Activated CD4-positive, alpha-beta memory T cell treated with anti-CD3 and anti-CD28 coated beads, Interleukin-2, amount 10 ng/mL, durations not matched to agents 7 days and 5 days (primary cell): Measurements from ENCODE around the gene ADIPOR2. TPM values are rescaled to one million over a fixed set of nuclear protein-coding genes. Genes with fewer than 3 reads are reported as not detected.
A peak's percentile ranks its signal among the peaks of the same experiment; 100 is the strongest.

ENCODE experiments used
- CTCF ChIA-PET: fragments of 350-600 bp; sonication (Branson Sonifier 250); formaldehyde crosslinking; loops from one replicate; lab custom pipeline; 2021; ENCODE audit warnings: antibody characterized with exemption, inconsistent platforms; lab: Charles Lee
- POLR2A ChIA-PET: fragments of 350-600 bp; sonication (Branson Sonifier 250); formaldehyde crosslinking; loops from one replicate; lab custom pipeline; 2021; ENCODE audit warnings: antibody characterized with exemption; lab: Charles Lee
- DNase-seq: peaks from one replicate; pipeline ENCODE4 v3.0.0-alpha.2; 2020
- H3K27ac Mint-ChIP-seq: one replicate; pipeline ENCODE4 v1.8.0; 2021; ENCODE audit warnings: mild to moderate bottlenecking, mixed read lengths
- H3K27me3 Mint-ChIP-seq: one replicate; pipeline ENCODE4 v1.8.0; 2021; ENCODE audit warnings: mixed read lengths
- H3K36me3 Mint-ChIP-seq: one replicate; pipeline ENCODE4 v1.8.0; 2021; ENCODE audit warnings: low read depth, mixed read lengths
- H3K4me1 Mint-ChIP-seq: one replicate; pipeline ENCODE4 v1.8.0; 2021; ENCODE audit warnings: mixed read lengths
- H3K4me3 Mint-ChIP-seq: one replicate; pipeline ENCODE4 v1.8.0; 2021; ENCODE audit warnings: mild to moderate bottlenecking, mixed read lengths
- H3K9me3 Mint-ChIP-seq: one replicate; pipeline ENCODE4 v1.8.0; 2021; ENCODE audit warnings: mixed read lengths
- total RNA-seq, 2 experiments: library from RNA; stranded (reverse); gene quantifications; one replicate each; pipeline ENCODE4 v1.2.3, GENCODE V29; 2021

ADIPOR2 gene
- total RNA-seq, result 10 to 100 TPM; 63.8 to 71.8 TPM

GRCh38 chr12:1690578-1691122, at the start of gene ADIPOR2:
Gene ADIPOR2 (plus strand): TSS chr12:1691070. CDS start chr12:1754344, 63,274 bp downstream.
- ChIA-PET CTCF (interaction anchor here (1.1 to 2.1 kb wide), 6 partner anchors 23 to 249 kb away, joined by 3 to 8 read pairs (median 6); no protein-coding TSS in a partner anchor), POLR2A (interaction anchor here (0.7 to 3.8 kb wide), 14 partner anchors 9 to 373 kb away, joined by 3 to 23 read pairs (median 4); no protein-coding TSS in a partner anchor)
- no peaks in the 10 kb centered on the region for H3K27me3 Mint-ChIP-seq
- H3K9me3 Mint-ChIP-seq, result no peaks in the 10 kb centered on the region
- H3K36me3 Mint-ChIP-seq, result peaks cover 17% of the 10 kb centered on the region
- DNase-seq, result peak; percentile 94
- peak within 1 kb of the TSS; percentile 98 for H3K4me3 Mint-ChIP-seq
- H3K4me1 Mint-ChIP-seq, result peaks cover 43% of the 10 kb centered on the region
- peak within 1 kb of the TSS; percentile 84 for H3K27ac Mint-ChIP-seq

DNA sequence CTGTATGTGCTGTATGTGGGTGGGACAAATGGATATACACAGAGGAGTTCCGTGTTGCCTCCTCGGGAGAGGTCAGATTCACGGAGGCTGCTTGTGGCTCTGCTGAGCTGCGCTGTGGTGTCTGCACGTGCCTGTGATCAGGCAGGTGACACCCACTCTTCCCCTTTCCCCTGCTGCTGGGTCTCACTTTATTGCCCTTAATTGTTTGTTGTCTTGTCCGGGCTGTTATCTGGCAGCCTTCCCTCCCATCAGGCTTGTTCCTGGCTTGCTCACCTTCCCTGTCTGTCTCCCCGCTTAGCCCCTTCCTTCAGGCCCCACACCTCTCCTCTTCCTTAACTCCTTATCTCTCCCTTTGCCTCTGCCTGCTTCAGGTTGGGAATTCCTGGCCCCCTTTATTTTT, 48.4 kb upstream of the ADIPOR2 start:
- Mint-ChIP-seq H3K4me1 (peaks cover 32% of the 10 kb centered on the region), H3K9me3 (no peaks in the 10 kb centered on the region), H3K27ac (no peak overlapping the region), H3K27me3 (peaks cover 2% of the 10 kb centered on the region), H3K4me3 (no peak overlapping the region), H3K36me3 (no peaks in the 10 kb centered on the region)
- no peak for DNase-seq
- ChIA-PET CTCF (interaction anchor here (2.4 to 2.8 kb wide), 2 partner anchors 10 to 148 kb away, joined by 12 read pairs; no protein-coding TSS in a partner anchor), POLR2A (interaction anchor here (1.1 kb wide), 1 partner anchor 49 kb away, joined by 3 read pairs; the partner anchor contains the start of gene ADIPOR2)

DNA sequence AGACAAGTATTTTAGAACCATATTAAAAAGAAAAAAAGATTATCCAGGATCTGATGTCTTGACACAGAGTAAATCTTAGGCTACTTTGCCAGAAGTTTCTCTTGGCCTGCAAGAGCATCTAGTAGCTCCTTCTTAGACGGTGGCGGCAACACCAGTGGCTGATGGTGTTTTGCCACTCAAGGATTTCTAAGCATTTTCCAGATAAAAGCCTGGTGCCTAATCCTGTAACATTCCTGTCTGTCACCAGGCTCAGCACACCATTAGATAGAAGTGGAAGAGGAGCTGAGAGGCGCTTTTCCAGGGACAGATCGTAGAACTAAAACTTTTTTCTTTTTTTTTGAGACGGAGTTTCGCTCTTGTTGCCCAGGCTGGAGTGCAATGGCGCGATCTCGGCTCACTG, 47.8 kb upstream of the ADIPOR2 start:
- H3K4me1 Mint-ChIP-seq, result peaks cover 32% of the 10 kb centered on the region
- DNase-seq, result no peak
- CTCF ChIA-PET, result interaction anchor here (2.4 to 2.8 kb wide), 4 partner anchors 8 to 297 kb away, joined by 6 to 14 read pairs (median 12); no protein-coding TSS in a partner anchor
- H3K4me3 Mint-ChIP-seq, result no peak overlapping the region
- H3K9me3 Mint-ChIP-seq, result no peaks in the 10 kb centered on the region
- peaks cover 2% of the 10 kb centered on the region for H3K27me3 Mint-ChIP-seq
- no peaks in the 10 kb centered on the region for H3K36me3 Mint-ChIP-seq
- H3K27ac Mint-ChIP-seq, result no peak overlapping the region
- POLR2A ChIA-PET, result interaction anchor here (1.1 kb wide), 1 partner anchor 48 kb away, joined by 3 read pairs; the partner anchor contains the start of gene ADIPOR2

DNA sequence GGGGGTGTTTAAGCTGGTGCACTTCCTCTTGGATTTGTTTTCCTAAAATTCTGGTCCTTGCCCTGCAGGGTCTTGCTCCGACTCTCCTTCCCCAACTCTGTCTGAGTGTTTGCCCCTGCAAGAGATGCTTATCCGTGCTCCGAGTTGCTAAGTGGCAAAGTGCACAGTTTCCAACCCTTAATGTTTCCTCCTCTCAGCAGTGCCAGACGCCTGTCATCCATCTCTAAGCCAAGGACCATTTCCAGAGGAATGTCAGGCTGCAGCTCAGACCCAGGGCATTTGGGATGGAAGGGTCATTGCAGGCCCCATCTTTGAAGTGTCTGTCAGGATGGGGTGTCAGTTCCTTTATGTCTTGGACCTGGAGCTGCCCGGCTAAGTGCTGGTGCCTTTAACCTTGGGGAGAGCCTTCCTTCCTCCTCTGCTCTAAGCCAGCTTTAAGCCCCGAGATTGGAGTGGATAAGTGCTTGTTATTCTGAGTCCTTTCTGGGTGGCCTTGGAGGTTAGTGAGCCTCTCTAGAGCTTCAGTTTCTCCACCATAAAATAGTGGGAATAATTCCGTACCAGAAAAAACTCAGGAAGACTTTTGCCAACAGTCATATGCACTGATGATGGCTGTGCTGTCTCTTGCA, 46.9 kb upstream of the ADIPOR2 start:
- CTCF ChIA-PET, result interaction anchor here (2.4 to 2.8 kb wide), 4 partner anchors 9 to 296 kb away, joined by 6 to 14 read pairs (median 12); no protein-coding TSS in a partner anchor
- Mint-ChIP-seq H3K36me3 (no peaks in the 10 kb centered on the region), H3K4me3 (no peak overlapping the region), H3K27ac (no peak overlapping the region), H3K4me1 (peaks cover 32% of the 10 kb centered on the region), H3K9me3 (no peaks in the 10 kb centered on the region), H3K27me3 (peaks cover 12% of the 10 kb centered on the region)
- no peak for DNase-seq
- POLR2A ChIA-PET, result interaction anchor here (1.1 kb wide), 1 partner anchor 47 kb away, joined by 3 read pairs; the partner anchor contains the start of gene ADIPOR2

GRCh38 chr12:1644534-1645438, 46.1 kb upstream of the ADIPOR2 start:
- ChIA-PET CTCF (interaction anchor here (2.4 to 2.8 kb wide), 4 partner anchors 8 to 295 kb away, joined by 6 to 14 read pairs (median 12); no protein-coding TSS in a partner anchor), POLR2A (interaction anchor here (0.8 kb wide), 1 partner anchor 146 kb away, joined by 3 read pairs; no protein-coding TSS in a partner anchor)
- no peaks in the 10 kb centered on the region for H3K9me3 Mint-ChIP-seq
- H3K27ac Mint-ChIP-seq, result no peak overlapping the region
- H3K4me1 Mint-ChIP-seq, result peaks cover 32% of the 10 kb centered on the region
- H3K4me3 Mint-ChIP-seq, result no peak overlapping the region
- H3K36me3 Mint-ChIP-seq, result no peaks in the 10 kb centered on the region
- DNase-seq, result no peak
- peaks cover 19% of the 10 kb centered on the region for H3K27me3 Mint-ChIP-seq

DNA sequence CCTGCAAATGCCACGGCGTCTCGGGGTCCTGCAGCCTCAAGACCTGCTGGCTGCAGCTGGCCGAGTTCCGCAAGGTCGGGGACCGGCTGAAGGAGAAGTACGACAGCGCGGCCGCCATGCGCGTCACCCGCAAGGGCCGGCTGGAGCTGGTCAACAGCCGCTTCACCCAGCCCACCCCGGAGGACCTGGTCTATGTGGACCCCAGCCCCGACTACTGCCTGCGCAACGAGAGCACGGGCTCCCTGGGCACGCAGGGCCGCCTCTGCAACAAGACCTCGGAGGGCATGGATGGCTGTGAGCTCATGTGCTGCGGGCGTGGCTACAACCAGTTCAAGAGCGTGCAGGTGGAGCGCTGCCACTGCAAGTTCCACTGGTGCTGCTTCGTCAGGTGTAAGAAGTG, 45.1 kb upstream of the ADIPOR2 start:
- no peak for DNase-seq
- no peaks in the 10 kb centered on the region for H3K9me3 Mint-ChIP-seq
- no peak overlapping the region for H3K27ac Mint-ChIP-seq
- POLR2A ChIA-PET, result no interaction called here
- peaks cover 28% of the 10 kb centered on the region for H3K27me3 Mint-ChIP-seq
- no peak overlapping the region for H3K4me3 Mint-ChIP-seq
- H3K4me1 Mint-ChIP-seq, result peaks cover 27% of the 10 kb centered on the region
- CTCF ChIA-PET, result interaction anchor here (0.9 to 1.6 kb wide), 6 partner anchors 9 to 294 kb away, joined by 3 to 5 read pairs (median 4); no protein-coding TSS in a partner anchor
- H3K36me3 Mint-ChIP-seq, result no peaks in the 10 kb centered on the region

GRCh38 chr12:1646569-1647284, 44.1 kb upstream of the ADIPOR2 start:
- Mint-ChIP-seq H3K9me3 (no peaks in the 10 kb centered on the region), H3K4me3 (no peak overlapping the region), H3K4me1 (peaks cover 18% of the 10 kb centered on the region), H3K27ac (no peak overlapping the region), H3K27me3 (peaks cover 36% of the 10 kb centered on the region), H3K36me3 (no peaks in the 10 kb centered on the region)
- CTCF ChIA-PET, result interaction anchor here (0.9 to 1.6 kb wide), 8 partner anchors 8 to 293 kb away, joined by 3 to 5 read pairs (median 4); no protein-coding TSS in a partner anchor
- POLR2A ChIA-PET, result no interaction called here
- DNase-seq, result no peak

DNA sequence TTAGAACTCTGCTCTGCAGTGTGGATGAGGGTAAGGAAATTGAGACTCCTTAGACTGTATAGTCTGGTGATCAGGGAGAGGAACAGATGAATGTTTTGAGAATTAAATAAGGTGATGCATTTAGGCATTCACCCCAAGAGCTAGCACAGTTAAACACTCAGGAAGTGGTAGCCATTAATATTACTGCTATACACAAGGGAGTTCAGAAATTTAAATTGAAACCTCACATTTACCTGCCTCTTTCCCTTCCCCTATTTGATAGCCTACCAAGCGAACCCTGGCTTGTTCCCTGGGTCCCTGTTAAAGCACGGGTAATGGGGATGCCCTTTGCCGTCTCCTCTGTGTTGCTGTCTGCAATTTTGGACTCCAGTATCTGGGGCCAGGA, 43.6 kb upstream of the ADIPOR2 start:
- peaks cover 38% of the 10 kb centered on the region for H3K27me3 Mint-ChIP-seq
- no peak overlapping the region for H3K27ac Mint-ChIP-seq
- CTCF ChIA-PET, result interaction anchor here (1.0 to 2.7 kb wide), 7 partner anchors 10 to 293 kb away, joined by 3 to 10 read pairs (median 4); no protein-coding TSS in a partner anchor
- peaks cover 12% of the 10 kb centered on the region for H3K4me1 Mint-ChIP-seq
- POLR2A ChIA-PET, result interaction anchor here (2.4 kb wide), 1 partner anchor 15 kb away, joined by 7 read pairs; no protein-coding TSS in a partner anchor
- H3K9me3 Mint-ChIP-seq, result no peaks in the 10 kb centered on the region
- H3K4me3 Mint-ChIP-seq, result no peak overlapping the region
- DNase-seq, result no peak
- H3K36me3 Mint-ChIP-seq, result no peaks in the 10 kb centered on the region

DNA sequence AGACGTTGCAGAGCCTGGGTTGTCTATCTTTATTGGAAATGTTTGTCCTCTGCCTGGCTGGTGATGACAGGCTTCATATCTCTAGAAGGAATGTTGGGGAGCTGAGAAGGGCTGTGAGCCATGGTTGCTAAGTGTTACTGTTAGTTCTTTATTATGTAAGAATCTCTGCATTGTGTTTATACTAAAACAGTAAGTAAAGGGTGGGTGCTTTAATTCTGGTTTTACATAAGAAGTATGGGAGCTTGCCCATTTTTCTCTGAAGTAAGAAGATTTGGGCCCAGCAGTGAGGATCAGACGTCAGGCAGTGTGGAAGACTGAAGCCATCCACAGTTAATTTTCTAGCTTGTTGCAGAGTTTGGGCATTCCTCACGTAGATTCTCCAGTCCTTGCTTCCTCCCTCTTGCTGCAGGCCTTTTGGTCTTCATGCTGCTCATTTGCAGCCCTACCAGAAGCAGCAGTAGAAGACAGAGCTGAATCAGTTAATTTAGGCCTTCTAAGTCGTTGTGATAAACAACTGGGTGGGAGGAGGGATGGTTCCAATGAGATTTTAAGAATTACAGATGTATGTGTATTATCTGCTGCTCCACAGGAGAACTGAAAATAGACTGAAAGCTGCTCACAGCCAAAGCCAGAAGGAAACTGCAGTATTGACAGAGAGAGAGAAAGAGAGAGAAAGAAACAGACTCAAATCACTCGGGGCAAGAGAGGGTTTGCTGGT, 40.5 kb upstream of the ADIPOR2 start:
- H3K4me3 Mint-ChIP-seq, result no peak overlapping the region
- no peaks in the 10 kb centered on the region for H3K9me3 Mint-ChIP-seq
- H3K4me1 Mint-ChIP-seq, result peaks cover 8% of the 10 kb centered on the region
- CTCF ChIA-PET, result interaction anchor here (0.8 to 14.0 kb wide), 7 partner anchors 10 to 290 kb away, joined by 3 to 282 read pairs (median 5); no protein-coding TSS in a partner anchor
- no peak overlapping the region for H3K27ac Mint-ChIP-seq
- POLR2A ChIA-PET, result interaction anchor here (0.9 to 1.8 kb wide), 2 partner anchors 141 to 290 kb away, joined by 4 to 6 read pairs; no protein-coding TSS in a partner anchor
- H3K27me3 Mint-ChIP-seq, result peaks cover 43% of the 10 kb centered on the region
- no peaks in the 10 kb centered on the region for H3K36me3 Mint-ChIP-seq
- DNase-seq, result no peak

- Mint-ChIP-seq H3K27me3 (peaks cover 43% of the 10 kb centered on the region), H3K4me3 (no peak overlapping the region), H3K4me1 (peaks cover 5% of the 10 kb centered on the region), H3K9me3 (no peaks in the 10 kb centered on the region), H3K27ac (no peak overlapping the region), H3K36me3 (no peaks in the 10 kb centered on the region)
- ChIA-PET POLR2A (interaction anchor here (0.9 to 1.8 kb wide), 2 partner anchors 140 to 289 kb away, joined by 4 to 6 read pairs; no protein-coding TSS in a partner anchor), CTCF (interaction anchor here (0.8 to 14.0 kb wide), 5 partner anchors 9 to 289 kb away, joined by 3 to 282 read pairs (median 5); no protein-coding TSS in a partner anchor)
- no peak for DNase-seq
Measured at GRCh38 chr12:1650978-1651361, 39.9 kb upstream of the ADIPOR2 start.

DNA sequence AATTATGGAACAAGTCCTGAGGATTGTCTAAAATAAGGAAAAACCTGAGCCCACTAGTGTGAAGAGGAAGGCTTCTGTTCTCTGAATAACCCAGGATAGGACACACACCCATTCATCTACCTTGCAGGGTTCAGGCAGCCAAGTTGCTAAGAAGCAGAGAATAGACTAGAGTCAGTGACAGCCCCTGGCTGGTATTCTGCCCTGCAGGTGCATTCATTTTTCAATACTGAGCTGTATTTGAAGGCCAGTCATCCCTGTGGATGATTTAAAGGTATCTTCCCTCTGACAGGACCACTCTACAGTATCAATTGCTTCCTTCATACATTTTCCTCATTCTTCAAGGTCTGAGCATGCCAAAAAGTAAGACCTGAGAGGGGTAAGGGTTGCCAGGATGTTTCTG, 38.9 kb upstream of the ADIPOR2 start:
- ChIA-PET CTCF (interaction anchor here (1.2 to 14.0 kb wide), 6 partner anchors 8 to 288 kb away, joined by 3 to 282 read pairs (median 18); no protein-coding TSS in a partner anchor), POLR2A (interaction anchor here (0.8 to 1.8 kb wide), 2 partner anchors 139 to 288 kb away, joined by 4 to 6 read pairs; no protein-coding TSS in a partner anchor)
- H3K36me3 Mint-ChIP-seq, result no peaks in the 10 kb centered on the region
- no peak for DNase-seq
- no peak overlapping the region for H3K27ac Mint-ChIP-seq
- H3K4me3 Mint-ChIP-seq, result no peak overlapping the region
- H3K27me3 Mint-ChIP-seq, result peaks cover 43% of the 10 kb centered on the region
- H3K9me3 Mint-ChIP-seq, result no peaks in the 10 kb centered on the region
- H3K4me1 Mint-ChIP-seq, result peaks cover 5% of the 10 kb centered on the region
